ENCODE data around the gene MIX23. TPM values are rescaled to one million over a fixed set of nuclear protein-coding genes. Genes with fewer than 3 reads are reported as not detected.

MIX23 gene
- total and polyA plus RNA-seq, 2 of the 4 experiments (the other 2 are of a cell fraction) = 10.0 to 26.7 TPM

GRCh38 chr3:122415762-122416654 lies 33.0 kb upstream of the MIX23 start, which contains the start of gene WDR5B (continued):
- TF ChIP-seq SMC3 (IDR thresholded peaks at IDR 0.05; ENCODE audit: low read depth, low read length) (no peak), RFX5 (IDR thresholded peaks at IDR 0.05; ENCODE audit: low read depth, low read length) (no peak), FOS (IDR thresholded peaks at IDR 0.05; ENCODE audit: low read depth, low read length) (no peak)

DNA sequence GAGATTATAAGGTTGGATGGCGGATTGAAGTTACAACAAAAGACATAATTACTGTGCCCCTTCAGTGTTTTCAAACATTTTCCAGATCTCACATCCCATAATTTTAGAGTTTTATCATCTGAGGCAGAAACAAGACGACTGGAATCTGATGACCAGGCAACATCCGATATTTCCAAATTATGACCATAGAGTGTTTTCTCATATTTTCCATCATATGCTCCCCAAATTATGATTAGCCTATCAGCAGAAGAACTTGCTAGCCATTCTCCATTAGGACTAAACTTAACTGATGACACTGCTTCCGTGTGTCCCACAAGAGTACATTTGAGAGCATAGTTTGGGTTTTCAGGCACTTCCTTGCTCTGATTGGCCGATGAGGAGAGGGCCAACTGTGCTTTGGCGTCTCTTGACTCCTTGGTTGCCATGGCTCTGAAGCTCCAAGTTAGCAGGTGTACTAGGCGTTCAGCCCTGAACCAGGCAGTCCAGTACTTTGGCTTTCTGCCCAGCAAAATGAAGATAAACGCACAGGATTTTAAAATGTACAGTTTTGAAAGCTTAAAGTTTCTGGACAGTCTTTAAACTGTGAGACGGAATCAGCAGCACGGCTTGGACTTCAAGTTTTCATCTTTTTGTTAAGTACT lies 32.2 kb upstream of the MIX23 start:
- 0 out of 2 replicates have a peak, but pooled peaks cover under 1% of the 10 kb centered on the region for H3K36me3 ChIP-seq (ENCODE audit: control insufficient read depth, insufficient read depth, low read length)
- peaks cover 3% of the 10 kb centered on the region for H3K9me1 ChIP-seq (ENCODE audit: insufficient read depth, low read length)
- no peaks in the 10 kb centered on the region for H3K9me3 ChIP-seq (ENCODE audit: control insufficient read depth, insufficient read depth, low read length)
- peak overlapping the region; percentile 68 for H3K4me3 ChIP-seq (ENCODE audit: insufficient read depth, low read depth, low read length)
- H2BK15ac ChIP-seq (ENCODE audit: low read depth, low read length) = no peak overlapping the region
- BruUV-seq (replicated peaks) = no TSS peak
- ChIA-PET CTCF (no interaction called here), POLR2A (ENCODE audit: unreplicated experiment) (no interaction called here)
- H2BK5ac ChIP-seq (ENCODE audit: low read depth, low read length, poor library complexity, severe bottlenecking) = peak overlapping the region; percentile 51
- peak overlapping the region; percentile 83 for H2AK9ac ChIP-seq (replicated peaks; ENCODE audit: low read depth, low read length, poor library complexity)
- H3K56ac ChIP-seq (ENCODE audit: extremely low read depth, insufficient read depth, low read length) = peak overlapping the region; percentile 49; the same call in 1 of the 2 replicates
- dilution Hi-C loops (cut with HindIII; ENCODE audit: low sequenced_read_pairs, unreplicated experiment) = no loop called here
- no peak overlapping the region for H3K18ac ChIP-seq (ENCODE audit: low read depth, low read length)
- in situ Hi-C loops (cut with MboI; ENCODE audit: low sequenced_read_pairs) = no loop called here
- ATAC-seq (ENCODE audit: low read depth) = peak; percentile 30
- peak overlapping the region; percentile 36 to 90 for H4K8ac ChIP-seq (ENCODE audit: low read depth in 2 of 2, low read length in 2 of 2)
- peak overlapping the region; percentile 92 for H2AFZ ChIP-seq (replicated peaks; ENCODE audit: low read length, poor library complexity)
- peak overlapping the region; percentile 93 for H3K4me2 ChIP-seq (ENCODE audit: low read depth, low read length)
- no peaks in the 10 kb centered on the region for H4K20me1 ChIP-seq (ENCODE audit: insufficient read depth, low read length)
- H3K27me3 ChIP-seq (ENCODE audit: control insufficient read depth, insufficient read depth, low read length) = no peaks in the 10 kb centered on the region
- peak overlapping the region; percentile 54 for H4K5ac ChIP-seq (ENCODE audit: low read depth, low read length)
- peak overlapping the region; percentile 81 for H3K14ac ChIP-seq (replicated peaks; ENCODE audit: low read depth, low read length)
- H4K91ac ChIP-seq (ENCODE audit: insufficient read depth, low read depth, low read length) = peak overlapping the region; percentile 68
- H2AK5ac ChIP-seq (ENCODE audit: low read depth, low read length) = peak overlapping the region; percentile 59
- DNase-seq = peak; percentile 55
- H3K79me1 ChIP-seq (ENCODE audit: low read depth in 1 of 2, low read length in 2 of 2) = peaks cover 24 to 47% of the 10 kb centered on the region in 2 experiments
- H3K4me1 ChIP-seq (ENCODE audit: control insufficient read depth, insufficient read depth, low read length) = peaks cover 2% of the 10 kb centered on the region
- H3K9ac ChIP-seq (ENCODE audit: low read depth, low read length) = peak overlapping the region; percentile 67
- H3K27ac ChIP-seq (ENCODE audit: insufficient read depth, low read length) = peak overlapping the region; percentile 39
- no peak overlapping the region for H2BK120ac ChIP-seq (ENCODE audit: low read depth, low read length)
- no peak overlapping the region for H2BK20ac ChIP-seq (ENCODE audit: low read depth, low read length)
- WGBS, 2 experiments (ENCODE audit: extremely low coverage in 2 of 2, insufficient read length in 1 of 2) = 17% methylated on average over 8 of the region's 10 CpGs; no CpG with 5 or more reads in 1 of the 2 experiments
- H3K4ac ChIP-seq (ENCODE audit: low read depth, low read length) = peak overlapping the region; percentile 68
- intact Hi-C loops (cut with micrococcal nuclease) = no loop called here
- H3K23ac ChIP-seq (ENCODE audit: low read depth, low read length) = peak overlapping the region; percentile 25
- TF ChIP-seq POLR2A (IDR thresholded peaks at IDR 0.05; ENCODE audit: low read depth, low read length) = no peak
- no peak for TF ChIP-seq MAZ (IDR thresholded peaks at IDR 0.05; ENCODE audit: borderline replicate concordance, low read depth, low read length)
- no peak for TF ChIP-seq RFX5 (IDR thresholded peaks at IDR 0.05; ENCODE audit: low read depth, low read length)
- no peak for TF ChIP-seq ELK1 (IDR thresholded peaks at IDR 0.05; ENCODE audit: borderline replicate concordance, low read depth, low read length)
- TF ChIP-seq SMC3 (IDR thresholded peaks at IDR 0.05; ENCODE audit: low read depth, low read length) = no peak
- TF ChIP-seq CHD1 (IDR thresholded peaks at IDR 0.05; ENCODE audit: low read depth, low read length) = no peak
- TF ChIP-seq CEBPB (IDR thresholded peaks at IDR 0.05; ENCODE audit: low read depth, low read length) = no peak
- no peak for TF ChIP-seq MXI1 (IDR thresholded peaks at IDR 0.05; ENCODE audit: borderline replicate concordance, low read depth, low read length)
- no peak for TF ChIP-seq FOS (IDR thresholded peaks at IDR 0.05; ENCODE audit: low read depth, low read length)
- TF ChIP-seq, protein P1, sequence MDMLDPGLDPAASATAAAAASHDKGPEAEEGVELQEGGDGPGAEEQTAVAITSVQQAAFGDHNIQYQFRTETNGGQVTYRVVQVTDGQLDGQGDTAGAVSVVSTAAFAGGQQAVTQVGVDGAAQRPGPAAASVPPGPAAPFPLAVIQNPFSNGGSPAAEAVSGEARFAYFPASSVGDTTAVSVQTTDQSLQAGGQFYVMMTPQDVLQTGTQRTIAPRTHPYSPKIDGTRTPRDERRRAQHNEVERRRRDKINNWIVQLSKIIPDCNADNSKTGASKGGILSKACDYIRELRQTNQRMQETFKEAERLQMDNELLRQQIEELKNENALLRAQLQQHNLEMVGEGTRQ (IDR thresholded peaks at IDR 0.05; ENCODE audit: low read depth, low read length) = no peak
- TF ChIP-seq NFE2L2 (IDR thresholded peaks at IDR 0.05; ENCODE audit: low read depth, low read length) = no peak
- no peak for TF ChIP-seq RAD21 (IDR thresholded peaks at IDR 0.05; ENCODE audit: low read length)
- TF ChIP-seq MAFK (IDR thresholded peaks at IDR 0.05; ENCODE audit: low read depth, low read length) = no peak
